Measurements from ENCODE around the gene CLDN5. TPM values are rescaled to one million over a fixed set of nuclear protein-coding genes. Genes with fewer than 3 reads are reported as not detected.

The CLDN5 gene
- total and polyA plus RNA-seq, 10 donors = 18.1 to 167 (median 63.4) TPM

- intact Hi-C loops (cut with DNase I; ENCODE audit: low total_unique reads) = no loop called here
- no peak for DNase-seq
- no peak overlapping the region for H3K4me3 ChIP-seq
- no peaks in the 10 kb centered on the region for H3K27me3 ChIP-seq (replicated peaks in 1 of 7)
- no peak overlapping the region for H3K27ac ChIP-seq
- H3K4me1 ChIP-seq = no peaks in the 10 kb centered on the region
- no peak for TF ChIP-seq CTCF (IDR thresholded peaks at IDR 0.05 in 8 of 11, conservative IDR thresholded peaks at IDR 0.05 in 3 of 11)
- TF ChIP-seq POLR2A (IDR thresholded peaks at IDR 0.05) = no peak
- TF ChIP-seq POLR2AphosphoS5 (IDR thresholded peaks at IDR 0.05) = no peak
- peaks cover 0 to 28% (median 0%) of the 10 kb centered on the region in 6 donors for H3K36me3 ChIP-seq
- 76 to 84% (median 79%) methylated on average over 7 of the region's 7 CpGs for whole genome bisulfite sequencing, 5 donors
- no peaks in the 10 kb centered on the region for H3K9me3 ChIP-seq
Measured at GRCh38 chr22:19503367-19503766, 20.8 kb downstream of the CLDN5 start.

- no peak overlapping the region for H3K4me3 ChIP-seq
- intact Hi-C loops (cut with DNase I; ENCODE audit: low total_unique reads) = no loop called here
- no peak for DNase-seq
- peaks cover 0 to 31% (median 0%) of the 10 kb centered on the region in 6 donors for H3K36me3 ChIP-seq
- no peaks in the 10 kb centered on the region for H3K4me1 ChIP-seq
- H3K9me3 ChIP-seq = no peaks in the 10 kb centered on the region
- WGBS, 5 donors = 89 to 96% (median 93%) methylated on average over 3 of the region's 3 CpGs
- TF ChIP-seq POLR2A (IDR thresholded peaks at IDR 0.05) = no peak
- TF ChIP-seq POLR2AphosphoS5 (IDR thresholded peaks at IDR 0.05) = no peak
- no peak for TF ChIP-seq CTCF (IDR thresholded peaks at IDR 0.05 in 8 of 11, conservative IDR thresholded peaks at IDR 0.05 in 3 of 11)
- no peaks in the 10 kb centered on the region for H3K27me3 ChIP-seq (replicated peaks in 1 of 7)
- no peak overlapping the region for H3K27ac ChIP-seq
Measured at GRCh38 chr22:19501897-19502447, 22.2 kb downstream of the CLDN5 start.

- Histone ChIP-seq H3K4me1 (no peaks in the 10 kb centered on the region), H3K27me3 (replicated peaks in 1 of 7) (no peaks in the 10 kb centered on the region), H3K27ac (no peak overlapping the region), H3K4me3 (no peak overlapping the region), H3K9me3 (no peaks in the 10 kb centered on the region), H3K36me3 (peaks cover 0 to 34% (median 0%) of the 10 kb centered on the region in 6 donors)
- no peak for TF ChIP-seq POLR2AphosphoS5 (IDR thresholded peaks at IDR 0.05)
- TF ChIP-seq CTCF (IDR thresholded peaks at IDR 0.05 in 8 of 11, conservative IDR thresholded peaks at IDR 0.05 in 3 of 11) = no peak
- no peak for TF ChIP-seq POLR2A (IDR thresholded peaks at IDR 0.05)
- DNase-seq = no peak
- intact Hi-C loops (cut with DNase I; ENCODE audit: low total_unique reads) = loop anchor here (10.0 kb wide), 1 partner anchor 125 kb away; no protein-coding TSS in a partner anchor
- 95 to 100% (median 96%) methylated on average over 4 of the region's 4 CpGs for WGBS, 5 donors
Measured at GRCh38 chr22:19499880-19500242, 24.3 kb downstream of the CLDN5 start.

GRCh38 chr22:19499236-19499879, 24.9 kb downstream of the CLDN5 start:
- Histone ChIP-seq H3K27me3 (replicated peaks in 1 of 7) (no peaks in the 10 kb centered on the region), H3K9me3 (no peaks in the 10 kb centered on the region), H3K27ac (no peak overlapping the region), H3K36me3 (peaks cover 0 to 35% (median 0%) of the 10 kb centered on the region in 6 donors), H3K4me3 (no peak overlapping the region), H3K4me1 (no peaks in the 10 kb centered on the region)
- intact Hi-C loops (cut with DNase I; ENCODE audit: low total_unique reads) = loop anchor here (10.0 kb wide), 1 partner anchor 125 kb away; no protein-coding TSS in a partner anchor
- TF ChIP-seq POLR2AphosphoS5 (IDR thresholded peaks at IDR 0.05) = no peak
- no peak for TF ChIP-seq POLR2A (IDR thresholded peaks at IDR 0.05)
- no peak for TF ChIP-seq CTCF (IDR thresholded peaks at IDR 0.05 in 8 of 11, conservative IDR thresholded peaks at IDR 0.05 in 3 of 11)
- 89 to 100% (median 95%) methylated on average over 5 to 7 of the region's 7 CpGs for WGBS, 5 donors
- DNase-seq = no peak
